HepG2 (cell line): Measurements from ENCODE around the gene FUT8. TPM values are rescaled to one million over a fixed set of nuclear protein-coding genes. Genes with fewer than 3 reads are reported as not detected.

Source experiments
- ATAC-seq: fragments of 200-7000 bp; cut with Tn5 transposase; 3 replicates; pipeline ENCODE4 v1.9.1; 2020; ENCODE audit warnings: mild to moderate bottlenecking, moderate library complexity
- BruUV-seq: library from RNA; stranded (reverse); fragments of 400-500 nt; replicated peaks from 2 replicates; lab custom pipeline; 2021; lab: Mats Ljungman, UMichigan
- CTCF ChIA-PET: fragments of 300-600 bp; formaldehyde crosslinking; extraction: SDS; loops from one replicate; lab custom pipeline; 2021; ENCODE audit warnings: low total read pairs, inconsistent platforms, low intra/inter-chr PET ratio; lab: Yijun Ruan, JAX
- POLR2A ChIA-PET: fragments of 350-600 bp; sonication (Branson Sonifier 250); formaldehyde crosslinking; loops from one replicate; lab custom pipeline; 2020; ENCODE audit warnings: antibody characterized with exemption, inconsistent platforms; lab: Yijun Ruan, JAX
- DNase-seq: peaks from one replicate; pipeline ENCODE4 v3.0.0-alpha.2; 2015; ENCODE audit warnings: low spot score
- FAIRE-seq: peaks from 3 replicates; lab custom pipeline; 2011; peaks lifted over from hg19 to GRCh38; lab: Jason Lieb, UNC
- H2AFZ ChIP-seq: one replicate; pipeline ENCODE4 v1.6.1; 2011; ENCODE audit warnings: low read length, inconsistent platforms
- H3K27ac ChIP-seq: fragments of 300-600 bp; 3 replicates; pipeline ENCODE4 v1.8.0; 2011; ENCODE audit warnings: mixed run types, mild to moderate bottlenecking, mixed read lengths, low read length, inconsistent platforms; ENCODE audit not compliant: insufficient read depth; ENCODE audit errors: extremely low read length
- H3K27me3 ChIP-seq, 2 experiments: fragments of 200-600 bp in 1 of 2; 2 replicates in 1 of 2; 3 replicates in 1 of 2; pipeline versions ENCODE4 v1.6.0 to v1.8.0; 2011; ENCODE audit warnings: low read length in 2 of 2, mild to moderate bottlenecking in 2 of 2, moderate library complexity in 2 of 2, inconsistent platforms in 1 of 2; ENCODE audit not compliant: insufficient read depth in 2 of 2, control insufficient read depth in 1 of 2
- H3K36me3 ChIP-seq, 2 experiments: fragments of 200-600 bp in 1 of 2; replicated peaks in 1 of 2; 2 replicates in 1 of 2; 3 replicates in 1 of 2; pipeline versions ENCODE4 v1.5.1 to v1.8.0; 2011; ENCODE audit warnings: low read length in 2 of 2, inconsistent platforms in 1 of 2; ENCODE audit not compliant: insufficient read depth in 2 of 2, control insufficient read depth in 1 of 2
- H3K4me1 ChIP-seq: 2 replicates; pipeline ENCODE4 v1.5.1; 2012; ENCODE audit warnings: low read length, inconsistent platforms; ENCODE audit not compliant: insufficient read depth
- H3K4me2 ChIP-seq: 2 replicates; pipeline ENCODE4 v1.6.0; 2011; ENCODE audit warnings: low read depth, low read length, inconsistent platforms
- H3K4me3 ChIP-seq, 3 experiments: fragments of 200-600 bp in 1 of 3; sonication (generic), shearing (Covaris generic) in 1 of 3; replicated peaks in 1 of 3; 2 replicates each; pipeline ENCODE4 v1.5.1; 2011 to 2016; ENCODE audit warnings: low read length in 3 of 3, inconsistent platforms in 2 of 3, low read depth in 2 of 3, mild to moderate bottlenecking in 2 of 3, control low read depth in 1 of 3, mixed read lengths in 1 of 3; ENCODE audit not compliant: insufficient read depth in 1 of 3
- H3K79me2 ChIP-seq: one replicate; pipeline ENCODE4 v1.6.1; 2011; ENCODE audit warnings: low read length, inconsistent platforms; ENCODE audit not compliant: insufficient read depth
- H3K9ac ChIP-seq: 2 replicates; pipeline ENCODE4 v1.6.0; 2011; ENCODE audit warnings: mild to moderate bottlenecking, low read depth, low read length, inconsistent platforms; ENCODE audit not compliant: insufficient read depth
- H3K9me3 ChIP-seq: 2 replicates; pipeline ENCODE4 v1.5.1; 2012; ENCODE audit warnings: mild to moderate bottlenecking, low read length
- H4K20me1 ChIP-seq: 2 replicates; pipeline ENCODE4 v1.6.0; 2011; ENCODE audit warnings: inconsistent platforms, mild to moderate bottlenecking, low read length, moderate library complexity; ENCODE audit not compliant: insufficient read depth
- ATRX ChIP-seq: sonication (generic); formaldehyde crosslinking; IDR thresholded peaks from 2 replicates; pipeline ENCODE4 v1.4.0; 2020; ENCODE audit warnings: missing genetic modification reagents, borderline replicate concordance
- BHLHE40 ChIP-seq: IDR thresholded peaks from 2 replicates; pipeline ENCODE4 v1.6.1; 2011; ENCODE audit warnings: low read length, improper control_type of control experiment
- GTF3A ChIP-seq: sonication (generic); formaldehyde crosslinking; conservative IDR thresholded peaks from 2 replicates; pipeline ENCODE4 v1.4.0; 2020; ENCODE audit warnings: mild to moderate bottlenecking, missing genetic modification reagents
- KDM2A ChIP-seq: sonication (generic); formaldehyde crosslinking; IDR thresholded peaks from 2 replicates; pipeline ENCODE4 v1.4.0; 2020; ENCODE audit warnings: low read depth, missing genetic modification reagents, borderline replicate concordance
- NCOA5 ChIP-seq: sonication (generic); formaldehyde crosslinking; IDR thresholded peaks from 2 replicates; pipeline ENCODE4 v1.4.0; 2020; ENCODE audit warnings: missing genetic modification reagents
- POGZ ChIP-seq: sonication (generic); formaldehyde crosslinking; IDR thresholded peaks from 2 replicates; pipeline ENCODE4 v1.4.0; 2020; ENCODE audit warnings: mild to moderate bottlenecking, missing genetic modification reagents
- USF2 ChIP-seq, 2 experiments: sonication (generic) in 1 of 2; formaldehyde crosslinking in 1 of 2; IDR thresholded peaks; 2 replicates each; pipeline versions ENCODE4 v1.5.1 to v1.6.1; 2011 to 2020; ENCODE audit warnings: borderline replicate concordance in 1 of 2, low read depth in 1 of 2, low read length in 1 of 2, mild to moderate bottlenecking in 1 of 2, missing genetic modification reagents in 1 of 2, moderate library complexity in 1 of 2
- ZBTB25 ChIP-seq: IDR thresholded peaks from 2 replicates; pipeline ENCODE4 v1.6.1; 2018; ENCODE audit warnings: missing genetic modification reagents
- ZEB1 ChIP-seq: IDR thresholded peaks from 2 replicates; pipeline ENCODE4 v1.6.1; 2012; ENCODE audit warnings: mild to moderate bottlenecking, low read depth, inconsistent platforms; ENCODE audit not compliant: insufficient replicate concordance
- ZMAT5 ChIP-seq: sonication (generic); formaldehyde crosslinking; IDR thresholded peaks from 2 replicates; pipeline ENCODE4 v1.5.0; 2020; ENCODE audit warnings: mild to moderate bottlenecking, low read depth, missing genetic modification reagents, borderline replicate concordance
- ZNF343 ChIP-seq: sonication (generic); formaldehyde crosslinking; IDR thresholded peaks from 2 replicates; pipeline ENCODE4 v1.4.0; 2020; ENCODE audit warnings: mild to moderate bottlenecking, missing genetic modification reagents
- ZNF496 ChIP-seq: sonication (generic); formaldehyde crosslinking; IDR thresholded peaks from 2 replicates; pipeline ENCODE4 v1.8.1; 2023; ENCODE audit warnings: mild to moderate bottlenecking, moderate library complexity, missing genetic modification reagents; ENCODE audit not compliant: insufficient replicate concordance
- WGBS: methylation state at CpG from one replicate; pipeline ENCODE4 v1.1.6; 2017; ENCODE audit warnings: low lambda C conversion rate; 5-methylcytosine and 5-hydroxymethylcytosine counted together
- in situ Hi-C: cut with HindIII; loops from 2 replicates; pipeline ENCODE4 v1.10.0; 2017; ENCODE audit warnings: low pct_unique_long_range_greater_than_20kb; ENCODE audit not compliant: extremely low pct_ligation_motif_present
- intact Hi-C: fragments of 100-400 bp; cut with micrococcal nuclease; formaldehyde crosslinking; loops from one replicate; pipeline ENCODE4 v1.10.0; 2022; ENCODE audit not compliant: unreplicated experiment
- polyA plus RNA-seq, 8 experiments: library from polyadenylated mRNA; depleted of rRNA in 3 of 8; stranded (reverse) in 7 of 8; unstranded in 1 of 8; fragments of >200 nt; fragmentation: Illumina TruSeq in 4 of 8; extraction: Trizol in 4 of 8; gene quantifications; 2 replicates each; pipeline versions ENCODE4 v1.2.1 to v1.2.3, GENCODE V29; 2011 to 2016; ENCODE audit warnings: low read depth in 4 of 8, missing spikeins in 1 of 8, mixed read lengths in 1 of 8; ENCODE audit not compliant: insufficient read depth in 1 of 8
- total RNA-seq, 5 experiments: library from RNA; depleted of rRNA; stranded (reverse); fragments of >200 nt; fragmentation: Illumina TruSeq; extraction: Trizol; gene quantifications; 2 replicates each; pipeline ENCODE4 v1.2.3, GENCODE V29; 2016; ENCODE audit warnings: low read depth in 1 of 5

FUT8 gene
- total and polyA plus RNA-seq, 2 of the 13 experiments (the other 11 are each of a cell fraction or from before 2014, with no cell fraction given) = 9.3 to 17.5 TPM

- BruUV-seq = no TSS peak
- no peak overlapping the region for H2AFZ ChIP-seq
- in situ Hi-C loops (no loop called here), intact Hi-C loops (no loop called here)
- no peaks in the 10 kb centered on the region for H3K4me1 ChIP-seq
- DNase-seq (no peak), ATAC-seq (no peak), FAIRE-seq (no peak)
- H3K36me3 ChIP-seq = no peaks in the 10 kb centered on the region
- CTCF ChIA-PET = no interaction called here
- H3K4me2 ChIP-seq = no peak overlapping the region
- WGBS = 2% methylated on average over 3 of the region's 3 CpGs
- no peaks in the 10 kb centered on the region for H3K79me2 ChIP-seq
- no peak for TF ChIP-seq ZBTB25 (CRISPR knock-in tag)
- TF ChIP-seq POGZ (CRISPR knock-in tag) = no peak
- no peak for TF ChIP-seq ZNF343 (CRISPR knock-in tag)
- POLR2A ChIA-PET = no interaction called here
- no peak overlapping the region for H3K27ac ChIP-seq
- no peaks in the 10 kb centered on the region for H3K9me3 ChIP-seq
- no peak overlapping the region for H3K9ac ChIP-seq
- no peaks in the 10 kb centered on the region; a peak in 1 of 5 replicates for H3K27me3 ChIP-seq
- H3K4me3 ChIP-seq = no peak overlapping the region
- H4K20me1 ChIP-seq = no peaks in the 10 kb centered on the region
Measured at GRCh38 chr14:65783101-65783500, 370.6 kb downstream of the FUT8 start.

- H3K27me3 ChIP-seq = peaks cover 0 to 3% of the 10 kb centered on the region in 2 experiments; a peak in 1 of 5 replicates
- DNase-seq = no peak
- H3K4me3 ChIP-seq = no peak overlapping the region
- no peaks in the 10 kb centered on the region for H3K4me1 ChIP-seq
- WGBS = no CpG with 5 or more reads among the region's 1 CpG
- no peak for FAIRE-seq
- H4K20me1 ChIP-seq = no peaks in the 10 kb centered on the region
- no peaks in the 10 kb centered on the region for H3K9me3 ChIP-seq
- H3K27ac ChIP-seq = no peak overlapping the region
- no peak overlapping the region for H3K4me2 ChIP-seq
- in situ Hi-C loops = no loop called here
- no peak overlapping the region for H3K9ac ChIP-seq
- no peaks in the 10 kb centered on the region for H3K79me2 ChIP-seq
- no TSS peak for BruUV-seq
- no peak for ATAC-seq
- POLR2A ChIA-PET = no interaction called here
- CTCF ChIA-PET = no interaction called here
- TF ChIP-seq BHLHE40 = no peak
- TF ChIP-seq GTF3A (CRISPR knock-in tag) = no peak
- no peak for TF ChIP-seq KDM2A (CRISPR knock-in tag)
- TF ChIP-seq NCOA5 (CRISPR knock-in tag) = no peak
- no peak for TF ChIP-seq ZNF496 (CRISPR knock-in tag)
- no peak for TF ChIP-seq ATRX (CRISPR knock-in tag)
- TF ChIP-seq ZEB1 = no peak
- no peak for TF ChIP-seq USF2 (IDR thresholded peaks at IDR 0.05; ENCODE audit: low read depth, low read length)
- TF ChIP-seq USF2 (CRISPR knock-in tag; IDR thresholded peaks at IDR 0.05; ENCODE audit: borderline replicate concordance) = no peak
- no peak for TF ChIP-seq ZMAT5 (CRISPR knock-in tag)
- intact Hi-C loops = no loop called here
- no peak overlapping the region for H2AFZ ChIP-seq
- no peaks in the 10 kb centered on the region for H3K36me3 ChIP-seq
Measured at GRCh38 chr14:65783576-65783975, 371.0 kb downstream of the FUT8 start.
